Thyroid gland (tissue), 4 donors: ENCODE measurements around the gene PSEN2.
"Not testable (repeated sequence)": the region's sequence is repeated elsewhere in the genome, so short reads cannot be mapped to it uniquely, and the experiment has no call there.

Experiments used
- POLR2A ChIP-seq, 2 donors: fragments of 450-650 bp; IDR thresholded peaks; one replicate each; pipeline ENCODE4 v1.6.1; 2017; ENCODE audit warnings: antibody characterized with exemption in 2 of 2, mild to moderate bottlenecking in 2 of 2, moderate library complexity in 1 of 2
- TF ChIP-seq, protein P1 (sequence below), 6 experiments: fragments of 200-600 bp in 3 of 6; fragments of 450-650 bp in 3 of 6; sonication (generic) in 3 of 6; IDR thresholded peaks; one replicate each; pipeline ENCODE4 v1.5.1; 2016 to 2019; ENCODE audit warnings: antibody characterized with exemption in 6 of 6, mild to moderate bottlenecking in 2 of 6, inconsistent platforms in 1 of 6, moderate library complexity in 1 of 6

DNA sequence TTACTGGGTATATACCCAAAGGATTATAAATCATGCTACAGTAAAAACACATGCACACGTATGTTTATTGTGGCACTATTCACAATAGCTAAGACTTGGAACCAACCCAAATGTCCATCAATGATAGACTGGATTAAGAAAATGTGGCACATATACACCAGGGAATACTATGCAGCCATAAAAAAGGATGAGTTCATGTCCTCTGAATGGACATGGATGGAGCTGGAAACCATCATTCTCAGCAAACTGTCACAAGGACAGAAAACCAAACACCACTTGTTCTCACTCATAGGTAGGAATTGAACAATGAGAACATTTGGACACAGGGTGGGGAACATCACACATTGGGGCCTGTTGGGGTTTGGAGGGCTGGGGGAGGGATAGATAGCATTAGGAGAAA is 15.9 kb upstream of the PSEN2 start:
- TF ChIP-seq, protein P1, sequence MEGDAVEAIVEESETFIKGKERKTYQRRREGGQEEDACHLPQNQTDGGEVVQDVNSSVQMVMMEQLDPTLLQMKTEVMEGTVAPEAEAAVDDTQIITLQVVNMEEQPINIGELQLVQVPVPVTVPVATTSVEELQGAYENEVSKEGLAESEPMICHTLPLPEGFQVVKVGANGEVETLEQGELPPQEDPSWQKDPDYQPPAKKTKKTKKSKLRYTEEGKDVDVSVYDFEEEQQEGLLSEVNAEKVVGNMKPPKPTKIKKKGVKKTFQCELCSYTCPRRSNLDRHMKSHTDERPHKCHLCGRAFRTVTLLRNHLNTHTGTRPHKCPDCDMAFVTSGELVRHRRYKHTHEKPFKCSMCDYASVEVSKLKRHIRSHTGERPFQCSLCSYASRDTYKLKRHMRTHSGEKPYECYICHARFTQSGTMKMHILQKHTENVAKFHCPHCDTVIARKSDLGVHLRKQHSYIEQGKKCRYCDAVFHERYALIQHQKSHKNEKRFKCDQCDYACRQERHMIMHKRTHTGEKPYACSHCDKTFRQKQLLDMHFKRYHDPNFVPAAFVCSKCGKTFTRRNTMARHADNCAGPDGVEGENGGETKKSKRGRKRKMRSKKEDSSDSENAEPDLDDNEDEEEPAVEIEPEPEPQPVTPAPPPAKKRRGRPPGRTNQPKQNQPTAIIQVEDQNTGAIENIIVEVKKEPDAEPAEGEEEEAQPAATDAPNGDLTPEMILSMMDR (IDR thresholded peaks at IDR 0.05), result not testable (repeated sequence)
- not testable (repeated sequence) for TF ChIP-seq POLR2A (IDR thresholded peaks at IDR 0.05)
